K562 (cell line): ENCODE data around the gene HSPA1L. TPM values are rescaled to one million over a fixed set of nuclear protein-coding genes. Genes with fewer than 3 reads are reported as not detected.

Experiments used
- CBFB ChIP-seq: sonication (generic); formaldehyde crosslinking; IDR thresholded peaks from 2 replicates; pipeline ENCODE4 v1.4.0; 2020; ENCODE audit warnings: mild to moderate bottlenecking, missing genetic modification reagents
- CBX2 ChIP-seq: fragments of 200-600 bp; sonication (generic); IDR thresholded peaks from one replicate; pipeline ENCODE4 v1.6.1; 2012; ENCODE audit warnings: mild to moderate bottlenecking, low read length, inconsistent platforms; ENCODE audit not compliant: insufficient read depth, poor library complexity, severe bottlenecking
- CBX3 ChIP-seq, 2 experiments: IDR thresholded peaks; 1 replicate in 1 of 2; 2 replicates in 1 of 2; pipeline ENCODE4 v1.6.1; 2012; ENCODE audit warnings: inconsistent platforms in 2 of 2, low read length in 2 of 2, borderline replicate concordance in 1 of 2, control low read depth in 1 of 2
- CGGBP1 ChIP-seq: fragments of 250-450 bp; sonication (Bioruptor Pico); IDR thresholded peaks from 2 replicates; pipeline ENCODE4 v1.9.0; 2021; ENCODE audit warnings: mild to moderate bottlenecking
- CSDE1 ChIP-seq, 2 experiments: fragments of 450-650 bp; IDR thresholded peaks; 2 replicates each; pipeline ENCODE4 v1.6.1; 2016; ENCODE audit warnings: mild to moderate bottlenecking in 1 of 2
- DMBX1 ChIP-seq: fragments of 250-450 bp; sonication (Bioruptor Pico); IDR thresholded peaks from 2 replicates; pipeline ENCODE4 v1.8.0; 2022; ENCODE audit warnings: inconsistent platforms, mild to moderate bottlenecking, moderate library complexity, borderline replicate concordance
- FOXP1 ChIP-seq: sonication (generic); formaldehyde crosslinking; IDR thresholded peaks from 2 replicates; pipeline ENCODE4 v1.8.0; 2022; ENCODE audit warnings: mild to moderate bottlenecking, missing genetic modification reagents
- HDAC6 ChIP-seq: IDR thresholded peaks from 2 replicates; pipeline ENCODE4 v1.6.1; 2012; ENCODE audit warnings: low read depth, mild to moderate bottlenecking, control low read depth, inconsistent platforms, low read length, moderate library complexity
- HNRNPH1 ChIP-seq: fragments of 200-400 bp; formaldehyde crosslinking; optimal IDR thresholded peaks from 2 replicates; pipeline ENCODE3; 2017; ENCODE audit warnings: low read depth, mild to moderate bottlenecking, low read length, moderate library complexity
- KDM1A ChIP-seq, 2 experiments: fragments of 450-650 bp; IDR thresholded peaks; 2 replicates each; pipeline ENCODE4 v1.6.1; 2016; ENCODE audit warnings: mild to moderate bottlenecking in 2 of 2
- KLF10 ChIP-seq: fragments of 250-450 bp; sonication (Bioruptor Pico); IDR thresholded peaks from 2 replicates; pipeline ENCODE4 v1.6.1; 2021; ENCODE audit warnings: matching md5 sums
- LCOR ChIP-seq: sonication (generic); formaldehyde crosslinking; IDR thresholded peaks from 2 replicates; pipeline ENCODE4 v1.8.0; 2022; ENCODE audit warnings: mild to moderate bottlenecking, missing genetic modification reagents
- MED1 ChIP-seq: sonication (generic); formaldehyde crosslinking; IDR thresholded peaks from 2 replicates; pipeline ENCODE4 v1.8.1; 2023; ENCODE audit warnings: missing genetic modification reagents, borderline replicate concordance
- MYC ChIP-seq, 2 experiments: fragments of 250-450 bp in 1 of 2; sonication (Bioruptor Pico) in 1 of 2; IDR thresholded peaks; 2 replicates each; pipeline versions ENCODE4 v1.5.1 to v1.6.1; 2012 to 2021; ENCODE audit warnings: low read depth in 2 of 2, borderline replicate concordance in 1 of 2, improper control_type of control experiment in 1 of 2, low read length in 1 of 2, mild to moderate bottlenecking in 1 of 2, moderate library complexity in 1 of 2
- POLR2A ChIP-seq: fragments of 450-650 bp; conservative IDR thresholded peaks from 2 replicates; pipeline ENCODE4 v1.6.1; 2016
- SMAD4 ChIP-seq: fragments of 250-450 bp; sonication (Bioruptor Pico); conservative IDR thresholded peaks from 2 replicates; pipeline ENCODE4 v1.8.0; 2021; ENCODE audit warnings: inconsistent platforms, mild to moderate bottlenecking, moderate library complexity
- TAF15 ChIP-seq: fragments of 200-400 bp; formaldehyde crosslinking; IDR thresholded peaks from 2 replicates; pipeline ENCODE4 v1.6.1; 2017; ENCODE audit warnings: mild to moderate bottlenecking, low read depth, low read length, moderate library complexity
- TARDBP ChIP-seq: fragments of 450-650 bp; IDR thresholded peaks from 2 replicates; pipeline ENCODE4 v1.6.1; 2016
- ZBTB8A ChIP-seq: fragments of 450-650 bp; IDR thresholded peaks from 2 replicates; pipeline ENCODE4 v1.6.1; 2018; ENCODE audit warnings: mild to moderate bottlenecking, moderate library complexity; ENCODE audit not compliant: partially characterized antibody
- ZNF12 ChIP-seq: sonication (generic); formaldehyde crosslinking; IDR thresholded peaks from 2 replicates; pipeline ENCODE4 v1.4.0; 2020; ENCODE audit warnings: mild to moderate bottlenecking, missing genetic modification reagents
- ZNF23 ChIP-seq: fragments of 250-450 bp; sonication (Bioruptor Pico); IDR thresholded peaks from 2 replicates; pipeline ENCODE4 v1.4.0; 2020; ENCODE audit warnings: mild to moderate bottlenecking
- ZNF274 ChIP-seq: IDR thresholded peaks from 2 replicates; pipeline ENCODE4 v1.6.1; 2011; ENCODE audit warnings: low read depth, mild to moderate bottlenecking, low read length, moderate library complexity, borderline replicate concordance
- ZNF3 ChIP-seq: fragments of 250-450 bp; sonication (Bioruptor Pico); IDR thresholded peaks from 2 replicates; pipeline ENCODE4 v1.5.0; 2021; ENCODE audit warnings: mild to moderate bottlenecking, moderate library complexity
- polyA plus RNA-seq, 8 experiments: library from polyadenylated mRNA; depleted of rRNA in 4 of 8; stranded (reverse) in 5 of 8; unstranded in 3 of 8; fragments of >200 nt; fragmentation: Nextera tagmentation in 2 of 8; fragmentation: Illumina TruSeq in 1 of 8; extraction: Ambion mirVana in 2 of 8; extraction: Trizol in 1 of 8; gene quantifications; 2 replicates each; pipeline versions ENCODE4 v1.2.1 to v1.2.3, GENCODE V29; 2011 to 2014; ENCODE audit warnings: inconsistent platforms in 1 of 8, missing spikeins in 1 of 8
- total RNA-seq, 7 experiments: library from RNA; depleted of rRNA in 6 of 7; stranded (reverse); fragments of >200 nt in 6 of 7; fragmentation: Illumina TruSeq in 2 of 7; extraction: Trizol in 2 of 7; gene quantifications; 2 replicates each; pipeline versions ENCODE4 v1.2.1 to v1.2.3, GENCODE V29; 2011 to 2021; ENCODE audit warnings: low replicate concordance in 1 of 7
- TF ChIP-seq, protein P1 (sequence below), 2 experiments: fragments of 150-350 bp in 1 of 2; IDR thresholded peaks; 2 replicates each; pipeline ENCODE4 v1.6.1; 2012 to 2016; ENCODE audit warnings: low read depth in 2 of 2, low read length in 2 of 2, mild to moderate bottlenecking in 1 of 2, moderate library complexity in 1 of 2
- TF ChIP-seq, protein P2 (sequence below): conservative IDR thresholded peaks from 2 replicates; pipeline ENCODE4 v1.6.1; 2011; ENCODE audit warnings: low read depth, mild to moderate bottlenecking, low read length; ENCODE audit not compliant: control insufficient read depth

Gene HSPA1L
- total and polyA plus RNA-seq, 9 of the 15 experiments (the other 6 are each of a cell fraction or from before 2014, with no cell fraction given), result 0.14 to 2.1 (median 1.3) TPM

DNA sequence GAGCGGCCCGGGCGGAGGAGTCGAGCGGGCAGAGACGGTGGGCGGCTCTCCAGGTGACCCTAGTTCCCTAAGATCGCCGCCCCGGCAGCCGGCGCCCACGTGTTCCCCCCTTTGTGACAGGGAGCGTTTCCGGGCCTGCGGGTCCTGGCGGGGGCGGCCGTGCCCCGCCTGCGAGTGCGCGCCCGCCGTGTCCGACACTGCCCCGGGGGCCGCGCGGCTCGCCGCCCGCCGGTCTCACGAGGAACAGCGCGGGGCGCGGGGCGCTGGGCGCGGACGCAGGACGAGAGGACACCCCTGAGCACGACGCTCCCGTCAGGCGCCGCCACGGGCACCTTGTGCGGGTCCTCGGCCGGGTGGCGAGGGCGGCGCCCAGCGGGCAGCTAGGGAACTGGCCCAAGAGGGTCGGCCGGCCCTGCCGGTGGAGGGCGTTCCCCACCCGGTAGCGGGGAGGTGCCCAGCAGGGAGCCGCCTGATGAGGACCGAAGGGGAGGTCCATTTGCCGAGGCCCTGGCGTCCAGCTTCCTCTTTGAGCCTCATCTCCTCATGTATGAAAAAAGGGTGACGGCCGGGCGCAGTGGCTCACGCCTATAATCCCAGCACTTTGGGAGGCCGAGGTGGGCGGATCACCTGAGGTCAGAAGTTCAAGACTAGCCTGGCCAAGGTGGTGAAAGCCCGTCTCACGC lies 19.3 kb downstream of the HSPA1L start, which contains the start of gene VARS1 (continued):
- TF ChIP-seq ZNF274, result no peak
- no peak for TF ChIP-seq KLF10 (CRISPR knock-in tag)
- no peak; the same call in 1 of the 2 replicates for TF ChIP-seq FOXP1 (CRISPR knock-in tag)
- TF ChIP-seq CBX3 (IDR thresholded peaks at IDR 0.05; ENCODE audit: borderline replicate concordance in 1 of 2, low read length in 2 of 2), result peak in 1 of 2 experiments; percentile 70; a peak in 1 of 3 replicates
- TF ChIP-seq ZNF12 (CRISPR knock-in tag), result peak; percentile 70; the same call in 1 of the 2 replicates
- TF ChIP-seq TARDBP, result peak; percentile 95
- TF ChIP-seq HNRNPH1, result no peak
- TF ChIP-seq CSDE1 (IDR thresholded peaks at IDR 0.05), result no peak
- TF ChIP-seq ZNF3 (CRISPR knock-in tag), result no peak
- TF ChIP-seq ZBTB8A, result no peak
- no peak; the same call in 1 of the 2 replicates for TF ChIP-seq CGGBP1 (CRISPR knock-in tag)
- TF ChIP-seq DMBX1 (CRISPR knock-in tag), result peak; percentile 78; the same call in 1 of the 2 replicates
- TF ChIP-seq HDAC6, result no peak
- TF ChIP-seq ZNF23 (CRISPR knock-in tag), result no peak
- no peak for TF ChIP-seq TAF15
- peak; percentile 83 for TF ChIP-seq LCOR
- TF ChIP-seq MED1 (CRISPR knock-in tag), result no peak
- TF ChIP-seq POLR2A, result peak; percentile 38; the same call in 1 of the 2 replicates
- TF ChIP-seq SMAD4 (CRISPR knock-in tag), result peak; percentile 93
- TF ChIP-seq, protein P1, sequence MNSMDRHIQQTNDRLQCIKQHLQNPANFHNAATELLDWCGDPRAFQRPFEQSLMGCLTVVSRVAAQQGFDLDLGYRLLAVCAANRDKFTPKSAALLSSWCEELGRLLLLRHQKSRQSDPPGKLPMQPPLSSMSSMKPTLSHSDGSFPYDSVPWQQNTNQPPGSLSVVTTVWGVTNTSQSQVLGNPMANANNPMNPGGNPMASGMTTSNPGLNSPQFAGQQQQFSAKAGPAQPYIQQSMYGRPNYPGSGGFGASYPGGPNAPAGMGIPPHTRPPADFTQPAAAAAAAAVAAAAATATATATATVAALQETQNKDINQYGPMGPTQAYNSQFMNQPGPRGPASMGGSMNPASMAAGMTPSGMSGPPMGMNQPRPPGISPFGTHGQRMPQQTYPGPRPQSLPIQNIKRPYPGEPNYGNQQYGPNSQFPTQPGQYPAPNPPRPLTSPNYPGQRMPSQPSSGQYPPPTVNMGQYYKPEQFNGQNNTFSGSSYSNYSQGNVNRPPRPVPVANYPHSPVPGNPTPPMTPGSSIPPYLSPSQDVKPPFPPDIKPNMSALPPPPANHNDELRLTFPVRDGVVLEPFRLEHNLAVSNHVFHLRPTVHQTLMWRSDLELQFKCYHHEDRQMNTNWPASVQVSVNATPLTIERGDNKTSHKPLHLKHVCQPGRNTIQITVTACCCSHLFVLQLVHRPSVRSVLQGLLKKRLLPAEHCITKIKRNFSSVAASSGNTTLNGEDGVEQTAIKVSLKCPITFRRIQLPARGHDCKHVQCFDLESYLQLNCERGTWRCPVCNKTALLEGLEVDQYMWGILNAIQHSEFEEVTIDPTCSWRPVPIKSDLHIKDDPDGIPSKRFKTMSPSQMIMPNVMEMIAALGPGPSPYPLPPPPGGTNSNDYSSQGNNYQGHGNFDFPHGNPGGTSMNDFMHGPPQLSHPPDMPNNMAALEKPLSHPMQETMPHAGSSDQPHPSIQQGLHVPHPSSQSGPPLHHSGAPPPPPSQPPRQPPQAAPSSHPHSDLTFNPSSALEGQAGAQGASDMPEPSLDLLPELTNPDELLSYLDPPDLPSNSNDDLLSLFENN (IDR thresholded peaks at IDR 0.05; ENCODE audit: low read depth in 2 of 2, low read length in 2 of 2), result no peak
- TF ChIP-seq MYC (IDR thresholded peaks at IDR 0.05; ENCODE audit: low read depth, low read length), result peak; percentile 99
- no peak for TF ChIP-seq MYC (CRISPR knock-in tag; IDR thresholded peaks at IDR 0.05; ENCODE audit: borderline replicate concordance, low read depth)
- no peak; the same call in none of the 2 replicates for TF ChIP-seq CBFB
- TF ChIP-seq, protein P2, sequence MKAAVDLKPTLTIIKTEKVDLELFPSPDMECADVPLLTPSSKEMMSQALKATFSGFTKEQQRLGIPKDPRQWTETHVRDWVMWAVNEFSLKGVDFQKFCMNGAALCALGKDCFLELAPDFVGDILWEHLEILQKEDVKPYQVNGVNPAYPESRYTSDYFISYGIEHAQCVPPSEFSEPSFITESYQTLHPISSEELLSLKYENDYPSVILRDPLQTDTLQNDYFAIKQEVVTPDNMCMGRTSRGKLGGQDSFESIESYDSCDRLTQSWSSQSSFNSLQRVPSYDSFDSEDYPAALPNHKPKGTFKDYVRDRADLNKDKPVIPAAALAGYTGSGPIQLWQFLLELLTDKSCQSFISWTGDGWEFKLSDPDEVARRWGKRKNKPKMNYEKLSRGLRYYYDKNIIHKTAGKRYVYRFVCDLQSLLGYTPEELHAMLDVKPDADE, result peak; percentile 96
- TF ChIP-seq CBX2, result no peak
- peak; percentile 87 to 91 for TF ChIP-seq KDM1A (IDR thresholded peaks at IDR 0.05)
